Measurements from ENCODE around the gene PRSS33.

The PRSS33 gene

GRCh38 chr16:2798723-2799204 is 11.4 kb upstream of the PRSS33 start:
- no peak for DNase-seq (ENCODE audit: low spot score)

DNA sequence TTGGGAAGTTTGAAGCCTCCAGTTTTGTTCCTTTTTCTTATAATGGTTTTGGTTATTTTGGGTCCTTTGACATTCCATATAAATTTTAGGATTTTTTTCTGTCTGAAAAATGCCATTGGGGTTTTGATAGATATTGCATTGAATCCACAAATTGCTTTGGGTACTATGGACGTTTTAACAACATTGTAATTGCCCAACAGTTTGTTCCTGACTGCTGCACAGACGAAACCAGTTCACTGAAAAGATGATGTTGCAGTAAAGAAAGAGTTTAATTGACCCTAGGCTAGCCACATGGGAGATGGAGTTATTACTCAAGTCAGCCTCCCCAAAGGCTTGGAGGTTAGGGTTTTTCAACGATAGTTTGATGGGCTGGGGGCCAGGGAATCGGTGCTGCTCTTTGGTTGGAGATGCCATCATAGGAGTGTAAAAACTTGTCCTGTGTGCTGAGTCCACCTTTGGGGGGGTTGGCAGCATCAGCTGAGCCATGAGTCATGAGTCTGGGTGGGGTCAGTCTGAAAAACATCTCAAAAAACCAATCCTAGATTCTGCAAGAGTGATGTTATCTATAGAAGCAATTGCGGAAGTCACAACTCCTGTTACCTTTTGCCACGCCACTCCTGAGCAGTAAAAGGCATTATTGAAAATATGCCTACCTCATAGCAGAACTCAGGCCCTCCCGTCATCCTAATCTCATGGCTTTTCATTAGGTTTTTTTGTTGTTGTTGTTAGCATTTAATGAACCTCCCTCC is 8.2 kb upstream of the PRSS33 start:
- DNase-seq (ENCODE audit: low spot score) = no peak

- DNase-seq (ENCODE audit: low spot score) = no peak
Observed at GRCh38 chr16:2792940-2793339, 5.6 kb upstream of the PRSS33 start.

DNA sequence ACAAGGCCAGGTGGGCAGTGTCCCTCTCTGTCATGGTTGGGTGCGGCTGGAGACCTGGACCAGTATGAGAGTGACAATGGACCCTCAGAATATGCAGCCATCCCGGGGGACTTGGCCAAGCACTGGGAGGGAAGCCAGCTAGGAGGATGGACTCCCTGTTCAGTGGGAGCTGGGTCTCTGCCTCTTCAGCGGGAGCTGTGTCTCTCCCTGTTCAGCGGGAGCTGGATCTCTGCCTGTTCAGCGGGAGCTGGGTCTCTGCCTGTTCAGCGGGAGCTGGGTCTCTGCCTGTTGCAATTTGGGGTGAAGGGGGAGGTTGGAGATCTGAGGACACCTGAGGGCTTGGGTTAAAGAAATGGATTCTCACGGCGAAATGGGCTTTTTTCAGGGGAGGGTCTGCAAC is 3.8 kb upstream of the PRSS33 start:
- no peak for DNase-seq (ENCODE audit: low spot score)

DNA sequence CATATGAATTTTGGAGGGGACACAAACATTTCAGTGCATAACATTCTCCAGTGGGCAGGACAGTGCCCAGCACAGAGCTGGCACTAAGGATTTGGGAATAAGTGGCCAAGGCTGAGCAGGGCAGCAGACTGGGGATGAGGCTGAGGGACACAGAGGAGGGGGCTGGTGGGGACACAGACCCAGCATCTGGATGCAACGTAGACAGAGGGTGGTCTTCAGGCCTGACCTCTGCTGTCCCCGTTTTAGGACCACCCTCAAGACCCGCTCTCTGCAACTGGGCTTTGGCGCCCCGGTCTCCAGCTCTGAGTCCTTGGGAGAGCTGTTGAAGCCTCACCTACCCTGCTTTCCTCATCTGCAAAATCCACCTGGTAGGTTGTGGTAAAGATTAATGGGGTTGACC is 3.3 kb upstream of the PRSS33 start:
- no peak for DNase-seq (ENCODE audit: low spot score)

DNA sequence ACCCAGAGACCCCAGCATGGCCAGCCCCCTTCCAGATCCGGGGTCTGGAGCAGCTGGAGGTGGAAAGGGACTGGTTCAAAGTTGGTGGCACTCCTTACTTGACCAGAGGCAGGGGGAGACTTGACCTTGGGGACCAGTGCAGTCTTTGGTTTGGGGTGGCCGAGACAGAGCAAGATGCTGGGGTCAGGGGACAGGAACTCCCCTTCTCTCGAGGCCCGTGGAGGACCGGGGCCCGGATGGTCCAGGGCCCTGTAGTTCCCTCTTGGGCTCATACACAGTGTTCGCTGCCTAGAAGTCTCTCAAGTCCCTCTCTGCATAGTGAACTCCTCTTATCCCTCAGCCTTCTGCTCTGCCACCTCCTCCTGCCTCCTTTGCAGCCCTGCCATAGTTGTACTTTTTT is 601 bp upstream of the PRSS33 start:
- no peak for DNase-seq (ENCODE audit: low spot score)

DNA sequence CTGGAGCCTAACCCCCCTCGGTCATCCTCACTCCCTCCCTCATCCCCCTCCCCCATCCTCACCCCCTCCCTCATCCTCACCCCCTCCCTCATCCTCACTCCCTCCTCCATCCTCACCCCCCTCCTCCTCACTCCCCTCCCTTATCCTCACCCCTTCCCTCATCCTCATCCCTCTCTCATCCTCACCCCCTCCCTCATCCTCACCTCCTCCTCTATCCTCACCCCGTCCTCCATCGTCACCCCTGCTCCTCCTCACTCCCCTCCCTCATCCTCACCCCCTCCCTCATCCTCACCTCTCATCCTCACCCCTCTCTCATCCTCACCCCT is 571 bp downstream of the PRSS33 start:
- DNase-seq (ENCODE audit: low spot score) = no peak

GRCh38 chr16:2786061-2786825 is 1.1 kb downstream of the PRSS33 start:
- no peak for DNase-seq (ENCODE audit: low spot score)

DNA sequence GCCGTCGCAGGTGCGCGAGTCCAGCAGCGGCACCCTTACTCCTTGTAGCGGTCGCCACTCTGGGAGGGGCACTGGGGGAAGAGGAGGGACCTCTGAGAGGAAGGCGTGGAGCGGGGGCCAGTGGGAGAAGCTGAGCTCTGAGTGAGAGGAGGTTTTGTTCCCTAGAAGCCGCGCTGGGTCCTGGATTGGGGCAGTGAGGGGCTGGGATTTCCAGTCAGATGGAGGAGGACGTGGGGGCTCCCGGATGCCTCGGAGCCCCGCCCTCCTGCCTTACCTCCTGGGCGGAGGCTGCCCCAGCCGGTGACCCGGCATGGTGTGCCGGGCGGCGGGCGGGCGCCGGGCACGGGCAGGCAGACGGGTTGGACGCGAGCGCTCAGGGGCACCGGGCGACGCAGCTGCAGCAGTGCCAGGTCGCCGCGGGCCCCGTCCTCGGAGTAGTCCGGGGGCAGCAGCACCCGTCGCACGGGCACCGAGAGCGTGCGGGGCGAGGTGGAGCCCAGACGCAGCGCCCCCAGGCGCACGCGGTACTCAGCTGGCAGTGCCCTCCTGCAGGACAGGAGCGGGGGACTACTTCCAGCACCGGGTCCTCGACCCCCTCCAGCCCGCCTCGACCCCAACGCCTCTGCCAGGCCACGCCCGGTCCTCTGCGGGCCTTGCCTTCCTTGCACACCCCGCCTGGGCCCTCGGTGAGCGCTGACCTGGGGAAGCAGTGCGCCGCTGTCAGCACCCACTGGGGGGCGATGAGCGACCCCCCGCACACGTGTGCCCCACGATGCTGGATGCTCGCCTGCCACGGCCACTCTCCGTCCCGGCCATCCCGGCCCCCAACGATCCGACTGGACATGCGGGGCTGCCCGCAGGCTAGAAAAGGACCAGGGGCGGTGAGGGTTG is 2.0 kb downstream of the PRSS33 start:
- no peak for DNase-seq (ENCODE audit: low spot score)

GRCh38 chr16:2784358-2785100 is 2.8 kb downstream of the PRSS33 start:
- DNase-seq (ENCODE audit: low spot score) = no peak

DNA sequence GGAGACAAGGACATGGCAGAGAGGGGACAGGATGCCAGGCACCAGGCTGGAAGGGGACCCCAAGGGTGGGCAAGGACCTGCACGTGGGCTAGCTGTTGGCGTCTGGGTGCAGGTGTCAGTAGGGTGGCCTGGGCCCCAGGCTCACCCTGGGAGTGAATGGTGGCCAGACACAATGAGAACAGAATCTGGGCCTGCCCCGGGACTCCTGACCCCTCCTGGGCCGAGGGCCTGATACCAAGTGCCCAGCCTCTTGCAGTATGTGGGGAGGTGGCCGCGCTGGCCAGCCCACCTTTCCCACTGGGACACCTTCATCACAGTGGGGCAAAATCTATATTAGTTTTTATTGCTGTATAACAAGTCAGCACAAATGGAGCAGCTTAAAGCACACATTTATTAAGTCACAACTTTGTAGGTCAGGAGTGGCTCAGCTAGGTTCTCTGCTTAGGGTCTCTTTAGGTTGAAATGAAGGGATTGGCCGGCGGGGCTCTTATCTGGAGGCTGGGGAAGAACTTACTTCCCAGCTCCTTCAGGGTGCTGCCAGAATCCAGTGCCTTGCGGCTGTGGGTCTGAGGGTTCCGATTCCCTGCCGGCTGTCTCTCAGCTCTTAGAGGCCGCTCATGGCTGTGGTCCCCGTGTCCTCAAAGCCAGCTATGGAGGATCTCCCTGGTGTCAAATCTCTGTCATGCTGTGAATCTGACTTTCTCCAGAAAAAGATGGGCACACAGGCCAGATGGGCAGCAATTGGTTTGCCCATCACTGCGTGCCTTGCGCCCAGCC is 3.6 kb downstream of the PRSS33 start:
- DNase-seq (ENCODE audit: low spot score) = no peak

- DNase-seq (ENCODE audit: low spot score) = no peak
Observed at GRCh38 chr16:2782583-2783351, 4.6 kb downstream of the PRSS33 start.

DNA sequence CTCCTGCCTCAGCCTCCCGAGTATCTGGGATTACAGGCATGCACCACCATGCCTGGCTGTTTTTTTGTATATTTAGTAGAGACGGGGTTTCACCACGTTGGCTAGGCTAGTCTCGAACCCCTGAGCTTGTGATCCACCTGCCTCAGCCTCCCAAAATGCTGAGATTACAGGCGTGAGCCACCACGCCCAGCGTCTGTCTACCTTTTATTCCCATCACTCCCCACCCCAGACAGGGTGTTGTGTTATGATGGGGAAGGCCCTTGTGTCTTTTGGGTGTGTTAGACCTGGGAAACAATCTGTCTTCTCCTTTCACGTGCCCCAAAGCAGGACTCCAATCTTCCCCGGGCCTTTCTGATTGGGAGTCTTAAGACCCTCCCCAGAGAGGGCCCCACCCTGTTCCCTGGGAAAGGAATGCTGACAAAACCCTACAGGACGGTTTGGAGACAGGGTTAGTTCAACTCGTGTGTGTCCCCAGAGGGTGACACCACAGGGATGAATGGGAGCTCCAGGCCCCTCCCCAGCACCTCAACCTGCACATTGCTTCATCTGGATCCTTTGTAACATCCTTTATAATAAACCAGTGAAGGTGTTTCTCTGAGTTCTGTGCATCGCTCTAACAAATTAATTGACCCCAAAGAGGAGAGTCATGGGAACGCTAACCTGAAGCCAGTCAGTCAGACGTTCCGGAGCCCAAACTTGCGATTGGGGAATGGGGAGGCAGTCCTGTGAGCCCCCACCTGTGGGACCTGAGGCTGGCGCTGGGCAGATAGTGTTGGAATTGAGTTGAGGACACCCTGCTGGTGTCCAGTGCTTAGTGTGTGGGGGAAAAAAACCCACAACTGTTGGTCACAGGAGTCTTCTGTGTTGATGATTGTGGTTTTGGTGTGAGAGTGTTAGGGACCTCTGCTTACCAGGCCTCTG is 7.1 kb downstream of the PRSS33 start:
- no peak for DNase-seq (ENCODE audit: low spot score)

DNA sequence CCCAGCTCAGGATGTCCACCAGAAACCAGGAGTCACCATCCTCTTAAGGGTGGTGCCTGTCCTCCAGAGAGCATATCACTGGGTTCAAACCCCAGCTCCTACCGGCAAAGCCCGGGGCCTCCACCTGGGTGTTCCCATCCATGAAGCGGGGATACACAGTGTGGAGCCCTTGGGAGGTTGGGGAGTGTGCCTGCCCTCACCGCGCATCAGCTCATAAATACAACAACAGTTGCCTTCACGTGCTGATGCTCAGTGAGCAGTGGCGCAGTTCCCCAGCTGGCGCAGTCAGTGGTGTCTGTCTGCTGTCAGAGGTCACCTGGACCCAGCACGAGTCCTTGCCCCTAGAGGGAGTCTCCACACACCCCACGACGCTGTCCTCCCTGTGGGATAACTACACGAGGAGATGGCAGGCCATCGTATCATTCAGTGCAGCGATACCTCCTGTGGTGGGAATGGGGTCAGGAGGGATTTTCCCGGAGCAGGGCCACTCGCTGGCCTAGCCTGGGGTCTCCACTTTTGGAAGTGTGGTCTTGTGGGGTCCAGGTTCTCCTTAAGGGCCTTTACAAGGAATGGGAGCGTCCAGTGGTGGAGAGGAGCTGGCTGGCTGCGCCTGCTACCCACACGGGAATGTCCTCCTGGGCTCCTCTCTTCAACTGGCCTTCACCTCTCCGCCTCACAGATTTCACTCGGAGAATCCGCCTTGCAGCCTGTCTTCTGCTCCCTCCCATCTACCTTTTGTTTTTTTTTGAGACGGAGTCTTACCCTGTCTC is 8.0 kb downstream of the PRSS33 start:
- no peak for DNase-seq (ENCODE audit: low spot score)

- DNase-seq (ENCODE audit: low spot score) = no peak
Observed at GRCh38 chr16:2778630-2778958, 8.8 kb downstream of the PRSS33 start.

- DNase-seq (ENCODE audit: low spot score) = no peak
Observed at GRCh38 chr16:2777903-2778629, 9.3 kb downstream of the PRSS33 start.

- DNase-seq (ENCODE audit: low spot score) = peak; percentile 92
Observed at GRCh38 chr16:2777231-2777902, 10.0 kb downstream of the PRSS33 start, which contains the start of gene ELOB. ELOB (minus strand) TSS chr16:2777280; CDS start chr16:2777239, 41 bp downstream.

Data from COLO829 (cell line).